ENCODE data around the gene SREBF2.

DNA sequence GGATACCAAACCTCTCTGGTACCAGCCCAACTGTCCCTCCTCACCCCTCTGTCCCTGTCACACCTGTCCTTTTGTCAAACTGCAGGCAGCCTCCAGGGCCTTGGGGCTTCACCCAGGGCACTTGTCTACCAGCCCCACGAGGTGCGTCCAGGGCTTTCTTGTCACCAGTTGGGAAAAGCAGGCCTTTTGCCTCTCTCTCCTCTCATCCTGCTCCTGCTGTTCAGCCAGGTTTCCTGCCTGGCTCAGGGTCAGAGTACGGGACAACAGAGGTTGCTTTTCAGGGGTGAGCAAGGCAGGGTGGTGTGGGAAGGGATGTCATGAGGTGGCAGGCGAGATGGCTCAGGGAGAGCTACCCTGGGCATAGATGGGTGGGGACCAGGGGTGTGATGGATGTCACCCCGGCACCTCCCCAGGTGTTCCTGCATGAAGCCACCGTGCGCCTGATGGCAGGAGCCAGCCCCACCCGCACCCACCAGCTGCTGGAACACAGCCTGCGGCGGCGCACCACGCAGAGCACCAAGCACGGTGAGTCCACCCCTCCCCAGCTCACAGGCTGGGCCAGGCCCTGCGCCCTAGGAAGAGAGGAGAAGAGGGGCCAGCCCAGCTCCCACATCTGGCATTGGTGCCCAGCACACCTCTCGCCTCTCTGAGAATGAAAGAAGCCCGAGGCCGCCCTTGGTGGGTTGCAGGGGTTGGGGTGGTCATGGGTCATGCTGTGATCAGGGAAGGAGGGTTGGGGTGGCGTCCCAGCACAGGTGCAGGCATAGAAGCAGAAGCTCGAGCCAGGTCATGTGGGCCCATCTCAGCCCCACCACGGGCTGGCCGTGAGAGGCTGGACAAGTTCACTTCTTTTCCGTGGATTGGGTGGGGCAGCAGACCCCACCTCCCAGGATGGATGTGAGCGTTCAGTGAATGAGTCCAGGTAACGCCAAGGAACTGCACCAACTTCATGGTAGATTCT is 71.8 kb downstream of the SREBF2 start:
- no peak for TF ChIP-seq CTCF (IDR thresholded peaks at IDR 0.05; ENCODE audit: extremely low read depth in 1 of 2, insufficient read depth in 1 of 2, low read depth in 1 of 2, low read length in 2 of 2)
- TF ChIP-seq EZH2 (IDR thresholded peaks at IDR 0.05; ENCODE audit: borderline replicate concordance, low read depth, low read length, severe bottlenecking), result no peak
- no peak for TF ChIP-seq FOS (IDR thresholded peaks at IDR 0.05; ENCODE audit: borderline replicate concordance, insufficient read depth, low read length)
- no peak for TF ChIP-seq POLR2A (IDR thresholded peaks at IDR 0.05; ENCODE audit: low read depth, low read length)
- TF ChIP-seq POLR2AphosphoS5 (IDR thresholded peaks at IDR 0.05; ENCODE audit: insufficient read depth, low read depth, low read length), result no peak
- no peak for TF ChIP-seq MYC (IDR thresholded peaks at IDR 0.05; ENCODE audit: low read depth, low read length)
- TF ChIP-seq, protein P1, sequence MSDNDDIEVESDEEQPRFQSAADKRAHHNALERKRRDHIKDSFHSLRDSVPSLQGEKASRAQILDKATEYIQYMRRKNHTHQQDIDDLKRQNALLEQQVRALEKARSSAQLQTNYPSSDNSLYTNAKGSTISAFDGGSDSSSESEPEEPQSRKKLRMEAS (IDR thresholded peaks at IDR 0.05; ENCODE audit: insufficient read depth, insufficient read length), result no peak
- no peak for TF ChIP-seq GATA2 (IDR thresholded peaks at IDR 0.05; ENCODE audit: insufficient read depth, insufficient read length, low read depth, low read length)
- no peak for TF ChIP-seq JUN (IDR thresholded peaks at IDR 0.05; ENCODE audit: borderline replicate concordance, insufficient read depth, insufficient read length, low read depth)

Measured in endothelial cell of umbilical vein (primary cell).